HG03175 (cell line): Measurements from ENCODE around the gene HSPA8.

Experiments used
- ATAC-seq: cut with Tn5 transposase; IDR thresholded peaks from one replicate; pipeline ENCODE4 v1.9.1; 2021; ENCODE audit warnings: mild to moderate bottlenecking, moderate library complexity; ENCODE audit not compliant: unreplicated experiment

Gene HSPA8

GRCh38 chr11:123051146-123051545, 10.8 kb downstream of the HSPA8 start:
- ATAC-seq = no peak

- no peak for ATAC-seq
Measured at GRCh38 chr11:123047947-123048293, 14.0 kb downstream of the HSPA8 start.

GRCh38 chr11:123047266-123047946, 14.5 kb downstream of the HSPA8 start:
- ATAC-seq = no peak

GRCh38 chr11:123046473-123047259, 15.3 kb downstream of the HSPA8 start:
- ATAC-seq = no peak

GRCh38 chr11:123045101-123045500, 16.8 kb downstream of the HSPA8 start:
- no peak for ATAC-seq

GRCh38 chr11:123041185-123041584, 20.8 kb downstream of the HSPA8 start:
- ATAC-seq = no peak

GRCh38 chr11:123040111-123040432, 21.9 kb downstream of the HSPA8 start:
- no peak for ATAC-seq

GRCh38 chr11:123035831-123036230, 26.1 kb downstream of the HSPA8 start:
- ATAC-seq = no peak

GRCh38 chr11:123034597-123034996, 27.3 kb downstream of the HSPA8 start:
- ATAC-seq = no peak

GRCh38 chr11:123033895-123034294, 28.0 kb downstream of the HSPA8 start:
- no peak for ATAC-seq

GRCh38 chr11:123030517-123030916, 31.4 kb downstream of the HSPA8 start:
- no peak for ATAC-seq

- peak; percentile 86 for ATAC-seq
Measured at GRCh38 chr11:123020968-123021367, 41.0 kb downstream of the HSPA8 start.

- no peak for ATAC-seq
Measured at GRCh38 chr11:123018702-123019101, 43.2 kb downstream of the HSPA8 start.

GRCh38 chr11:123011510-123011909, 50.4 kb downstream of the HSPA8 start:
- no peak for ATAC-seq
